ENCODE results near the gene PACRGL.
"Not testable (repeated sequence)": the region's sequence is repeated elsewhere in the genome, so short reads cannot be mapped to it uniquely, and the experiment has no call there.

Gene PACRGL

GRCh38 chr4:20723463-20723862 is 23.2 kb downstream of the PACRGL start:
- Histone ChIP-seq H3K9ac (ENCODE audit: low read length) (no peak overlapping the region), H3K4me1 (ENCODE audit: insufficient read depth, low read length, severe bottlenecking) (no peaks in the 10 kb centered on the region), H3K27me3 (ENCODE audit: insufficient read depth, low read length) (no peaks in the 10 kb centered on the region), H2AFZ (ENCODE audit: low read length) (no peak overlapping the region), H3F3A (ENCODE audit: insufficient read depth, low read length) (no peaks in the 10 kb centered on the region), H3K9me3 (ENCODE audit: low read length) (no peaks in the 10 kb centered on the region), H3K36me3 (ENCODE audit: insufficient read depth, low read length) (peaks cover 6% of the 10 kb centered on the region; the same call in 1 of the 2 replicates), H3K79me2 (ENCODE audit: insufficient read depth, low read length) (no peaks in the 10 kb centered on the region), H4K20me1 (ENCODE audit: insufficient read depth, low read length) (no peaks in the 10 kb centered on the region), H3K27ac (ENCODE audit: low read depth, low read length, poor library complexity, severe bottlenecking) (no peak overlapping the region), H3K9me2 (ENCODE audit: low read depth, low read length) (no peaks in the 10 kb centered on the region), H3K4me3 (ENCODE audit: low read depth, low read length, poor library complexity, severe bottlenecking) (no peak overlapping the region), H3K4me2 (ENCODE audit: low read length) (no peak overlapping the region)
- TF ChIP-seq EZH2 (IDR thresholded peaks at IDR 0.05; ENCODE audit: borderline replicate concordance, low read length), result no peak
- no peak for TF ChIP-seq CTCF (IDR thresholded peaks at IDR 0.05; ENCODE audit: low read length)

GRCh38 chr4:20724915-20725314 is 24.7 kb downstream of the PACRGL start:
- H3K36me3 ChIP-seq (ENCODE audit: insufficient read depth, low read length), result peaks cover 6% of the 10 kb centered on the region; the same call in 1 of the 2 replicates
- no peaks in the 10 kb centered on the region for H3F3A ChIP-seq (ENCODE audit: insufficient read depth, low read length)
- no peak overlapping the region for H3K9ac ChIP-seq (ENCODE audit: low read length)
- no peak overlapping the region for H3K4me3 ChIP-seq (ENCODE audit: low read depth, low read length, poor library complexity, severe bottlenecking)
- H4K20me1 ChIP-seq (ENCODE audit: insufficient read depth, low read length), result no peaks in the 10 kb centered on the region
- no peaks in the 10 kb centered on the region for H3K4me1 ChIP-seq (ENCODE audit: insufficient read depth, low read length, severe bottlenecking)
- TF ChIP-seq EZH2 (IDR thresholded peaks at IDR 0.05; ENCODE audit: borderline replicate concordance, low read length) (no peak), CTCF (IDR thresholded peaks at IDR 0.05; ENCODE audit: low read length) (no peak)
- no peaks in the 10 kb centered on the region for H3K9me2 ChIP-seq (ENCODE audit: low read depth, low read length)
- no peak overlapping the region for H3K4me2 ChIP-seq (ENCODE audit: low read length)
- no peak overlapping the region for H3K27ac ChIP-seq (ENCODE audit: low read depth, low read length, poor library complexity, severe bottlenecking)
- H3K27me3 ChIP-seq (ENCODE audit: insufficient read depth, low read length), result no peaks in the 10 kb centered on the region
- no peaks in the 10 kb centered on the region for H3K79me2 ChIP-seq (ENCODE audit: insufficient read depth, low read length)
- no peaks in the 10 kb centered on the region for H3K9me3 ChIP-seq (ENCODE audit: low read length)
- H2AFZ ChIP-seq (ENCODE audit: low read length), result no peak overlapping the region

GRCh38 chr4:20735931-20736330 is 35.7 kb downstream of the PACRGL start:
- TF ChIP-seq EZH2 (IDR thresholded peaks at IDR 0.05; ENCODE audit: borderline replicate concordance, low read length) (no peak), CTCF (IDR thresholded peaks at IDR 0.05; ENCODE audit: low read length) (no peak)
- no peak overlapping the region for H3K4me2 ChIP-seq (ENCODE audit: low read length)
- H3K9ac ChIP-seq (ENCODE audit: low read length), result no peak overlapping the region
- no peak overlapping the region for H2AFZ ChIP-seq (ENCODE audit: low read length)
- no peaks in the 10 kb centered on the region for H3F3A ChIP-seq (ENCODE audit: insufficient read depth, low read length)
- no peaks in the 10 kb centered on the region for H3K9me3 ChIP-seq (ENCODE audit: low read length)
- H3K27ac ChIP-seq (ENCODE audit: low read depth, low read length, poor library complexity, severe bottlenecking), result no peak overlapping the region
- H3K9me2 ChIP-seq (ENCODE audit: low read depth, low read length), result no peaks in the 10 kb centered on the region
- H3K36me3 ChIP-seq (ENCODE audit: insufficient read depth, low read length), result no peaks in the 10 kb centered on the region; the same call in 1 of the 2 replicates
- no peaks in the 10 kb centered on the region for H4K20me1 ChIP-seq (ENCODE audit: insufficient read depth, low read length)
- H3K4me1 ChIP-seq (ENCODE audit: insufficient read depth, low read length, severe bottlenecking), result no peaks in the 10 kb centered on the region
- H3K27me3 ChIP-seq (ENCODE audit: insufficient read depth, low read length), result no peaks in the 10 kb centered on the region
- H3K79me2 ChIP-seq (ENCODE audit: insufficient read depth, low read length), result no peaks in the 10 kb centered on the region
- no peak overlapping the region for H3K4me3 ChIP-seq (ENCODE audit: low read depth, low read length, poor library complexity, severe bottlenecking)

GRCh38 chr4:20746000-20746399 is 45.7 kb downstream of the PACRGL start:
- not testable (repeated sequence) for H3K9ac ChIP-seq (ENCODE audit: low read length); H3K4me1 ChIP-seq (ENCODE audit: insufficient read depth, low read length, severe bottlenecking); H3K4me2 ChIP-seq (ENCODE audit: low read length); H3K27ac ChIP-seq (ENCODE audit: low read depth, low read length, poor library complexity, severe bottlenecking); H4K20me1 ChIP-seq (ENCODE audit: insufficient read depth, low read length); H3K36me3 ChIP-seq (ENCODE audit: insufficient read depth, low read length); H3K79me2 ChIP-seq (ENCODE audit: insufficient read depth, low read length); H3K9me2 ChIP-seq (ENCODE audit: low read depth, low read length); H2AFZ ChIP-seq (ENCODE audit: low read length); H3K9me3 ChIP-seq (ENCODE audit: low read length); H3F3A ChIP-seq (ENCODE audit: insufficient read depth, low read length); H3K27me3 ChIP-seq (ENCODE audit: insufficient read depth, low read length); H3K4me3 ChIP-seq (ENCODE audit: low read depth, low read length, poor library complexity, severe bottlenecking)

Data from OCI-LY1 (cell line).